ENCODE measurements around the gene ASGR1.

DNA sequence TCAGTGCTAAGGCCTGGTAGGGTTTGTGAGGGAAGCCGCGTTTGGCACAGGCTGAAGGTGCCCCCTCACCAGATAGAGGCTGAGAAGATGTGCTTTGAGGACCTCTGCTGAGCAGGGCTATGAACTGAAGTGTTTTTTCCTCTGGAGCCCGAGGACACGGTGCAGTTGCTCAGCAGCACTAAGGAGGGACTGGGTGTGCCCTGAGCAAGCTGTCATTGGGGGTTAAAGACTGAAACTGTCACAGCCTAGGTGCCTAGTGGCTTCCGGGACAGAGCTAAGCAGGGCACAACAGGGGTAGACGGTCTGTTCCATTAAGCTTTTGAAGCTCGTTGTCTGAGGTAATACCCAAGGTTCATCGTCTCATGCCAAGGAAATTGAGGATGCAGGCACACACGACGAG, 39.8 kb downstream of the ASGR1 start:
- TF ChIP-seq, protein P1, sequence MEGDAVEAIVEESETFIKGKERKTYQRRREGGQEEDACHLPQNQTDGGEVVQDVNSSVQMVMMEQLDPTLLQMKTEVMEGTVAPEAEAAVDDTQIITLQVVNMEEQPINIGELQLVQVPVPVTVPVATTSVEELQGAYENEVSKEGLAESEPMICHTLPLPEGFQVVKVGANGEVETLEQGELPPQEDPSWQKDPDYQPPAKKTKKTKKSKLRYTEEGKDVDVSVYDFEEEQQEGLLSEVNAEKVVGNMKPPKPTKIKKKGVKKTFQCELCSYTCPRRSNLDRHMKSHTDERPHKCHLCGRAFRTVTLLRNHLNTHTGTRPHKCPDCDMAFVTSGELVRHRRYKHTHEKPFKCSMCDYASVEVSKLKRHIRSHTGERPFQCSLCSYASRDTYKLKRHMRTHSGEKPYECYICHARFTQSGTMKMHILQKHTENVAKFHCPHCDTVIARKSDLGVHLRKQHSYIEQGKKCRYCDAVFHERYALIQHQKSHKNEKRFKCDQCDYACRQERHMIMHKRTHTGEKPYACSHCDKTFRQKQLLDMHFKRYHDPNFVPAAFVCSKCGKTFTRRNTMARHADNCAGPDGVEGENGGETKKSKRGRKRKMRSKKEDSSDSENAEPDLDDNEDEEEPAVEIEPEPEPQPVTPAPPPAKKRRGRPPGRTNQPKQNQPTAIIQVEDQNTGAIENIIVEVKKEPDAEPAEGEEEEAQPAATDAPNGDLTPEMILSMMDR (IDR thresholded peaks at IDR 0.05): no peak
- TF ChIP-seq POLR2A (IDR thresholded peaks at IDR 0.05) (no peak), EP300 (IDR thresholded peaks at IDR 0.05) (no peak), POLR2AphosphoS5 (IDR thresholded peaks at IDR 0.05) (no peak)
